ENCODE measurements around the gene ADAM8. TPM values are rescaled to one million over a fixed set of nuclear protein-coding genes. Genes with fewer than 3 reads are reported as not detected.
"Not testable (repeated sequence)": the region's sequence is repeated elsewhere in the genome, so short reads cannot be mapped to it uniquely, and the experiment has no call there.

The ADAM8 gene
- 2.5 TPM for total RNA-seq
- long read RNA-seq, partial matches to known transcripts: 1 of 3 reads
- long read RNA-seq, other reads (novel, unspliced or antisense): 1 of 3 reads

DNA sequence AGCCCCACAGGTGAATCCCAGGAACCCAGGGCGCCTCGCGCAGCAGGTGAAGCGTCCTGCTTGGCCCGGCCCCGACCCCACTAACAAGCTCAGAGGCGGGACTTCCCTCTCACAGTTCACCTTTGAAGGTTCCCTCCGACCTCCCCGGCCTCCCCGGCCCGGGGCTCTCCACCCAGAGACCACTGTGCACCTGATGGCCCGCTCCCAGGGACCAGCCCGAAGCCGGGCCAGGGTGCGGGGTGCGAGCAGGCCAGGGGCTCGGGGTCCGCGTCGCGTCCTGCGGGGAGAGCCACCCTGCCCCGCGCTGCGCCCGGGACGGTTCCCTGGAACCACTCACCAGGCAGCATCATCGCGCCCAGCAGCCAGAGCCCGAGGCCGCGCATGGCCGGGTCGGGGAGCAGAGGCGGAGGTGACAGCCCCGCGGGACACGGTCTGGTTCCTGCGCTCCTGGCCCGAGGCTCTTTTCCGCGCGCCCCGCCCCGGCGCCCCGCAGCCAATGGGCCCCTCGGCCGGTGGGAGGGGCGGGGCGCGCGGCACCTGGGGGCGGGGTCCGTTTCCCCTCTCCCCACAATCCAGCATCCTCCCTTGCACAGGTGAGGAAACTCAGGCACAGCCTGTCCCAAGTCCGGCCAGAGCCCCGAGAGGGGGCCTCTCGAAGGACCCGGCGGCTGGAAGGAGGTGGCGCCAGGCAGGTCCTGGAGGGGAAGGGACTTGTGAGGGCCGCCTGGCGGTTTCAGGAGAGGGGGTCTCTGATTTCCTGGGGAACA, at the start of gene ADAM8:
ADAM8 (minus strand) TSS at position 434 of the 767 bp plus-strand sequence; CDS start at position 383, 51 bp downstream.
- ATAC-seq (ENCODE audit: poor library complexity) (peak; percentile 27), DNase-seq (peak; percentile 70)
- intact Hi-C loops (cut with DNase I): no loop called here

DNA sequence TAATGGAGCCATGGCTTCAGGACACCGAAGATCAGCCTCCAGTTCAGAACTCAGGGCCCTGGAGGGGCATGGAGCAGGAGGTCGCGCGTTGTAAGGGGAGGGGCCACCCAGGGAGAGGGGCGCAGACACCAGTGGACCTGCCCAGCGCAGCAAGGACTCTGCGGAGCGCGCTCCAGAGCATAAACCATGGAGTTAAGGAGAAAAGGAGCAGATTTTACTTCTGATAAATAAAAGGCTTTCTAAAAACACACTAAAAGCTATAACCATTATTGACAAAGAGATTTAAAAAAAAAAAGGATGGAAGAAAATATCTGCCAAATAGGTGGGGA, 49.5 kb upstream of the ADAM8 start:
- intact Hi-C loops (cut with DNase I): loop anchor here (5.0 kb wide), 1 partner anchor 281 kb away; no protein-coding TSS in a partner anchor
- ATAC-seq (ENCODE audit: poor library complexity) (no peak), DNase-seq (no peak)

DNA sequence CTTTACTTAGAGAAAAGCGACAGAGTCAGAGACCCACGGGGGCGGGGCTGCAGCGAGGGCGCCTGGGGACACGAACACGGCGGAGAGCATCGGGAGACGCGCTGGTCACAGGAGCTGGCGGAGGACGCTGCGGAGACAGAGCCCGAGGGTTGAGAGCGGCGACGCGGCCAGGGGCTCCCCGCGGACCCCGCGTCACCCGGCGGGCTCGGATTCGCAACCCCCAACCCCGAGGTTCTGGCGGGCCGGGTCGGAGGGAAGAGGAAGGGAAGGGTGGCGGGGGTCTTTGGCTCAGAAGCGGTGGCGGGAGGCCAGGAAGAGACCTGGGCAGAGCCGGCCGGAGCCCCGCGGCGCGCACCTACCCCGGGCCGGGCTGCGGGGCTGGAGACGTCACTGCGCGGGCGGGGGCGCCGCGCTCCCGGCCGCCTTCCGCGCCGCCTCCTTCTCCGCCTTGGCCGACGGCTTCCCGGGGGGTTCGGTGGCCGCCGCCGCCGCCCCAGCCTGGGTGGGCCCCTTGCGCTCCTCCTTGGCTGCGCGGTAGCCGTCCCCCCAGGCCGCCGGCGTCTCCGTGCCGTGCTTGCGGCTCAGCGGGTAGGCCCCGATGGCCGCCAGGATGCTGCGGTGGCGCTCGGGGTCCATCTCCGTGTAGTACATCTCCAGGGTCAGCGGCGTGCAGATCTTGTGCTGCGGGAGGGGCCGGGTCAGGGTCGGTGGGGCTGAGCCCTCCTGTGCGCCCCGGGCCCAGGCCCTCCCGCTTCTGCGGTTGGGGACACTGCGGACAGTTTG, 49.0 kb upstream of the ADAM8 start:
- DNase-seq (peak; percentile 45), ATAC-seq (ENCODE audit: poor library complexity) (peak; percentile 38)
- intact Hi-C loops (cut with DNase I): loop anchor here (5.0 kb wide), 1 partner anchor 282 kb away; no protein-coding TSS in a partner anchor

DNA sequence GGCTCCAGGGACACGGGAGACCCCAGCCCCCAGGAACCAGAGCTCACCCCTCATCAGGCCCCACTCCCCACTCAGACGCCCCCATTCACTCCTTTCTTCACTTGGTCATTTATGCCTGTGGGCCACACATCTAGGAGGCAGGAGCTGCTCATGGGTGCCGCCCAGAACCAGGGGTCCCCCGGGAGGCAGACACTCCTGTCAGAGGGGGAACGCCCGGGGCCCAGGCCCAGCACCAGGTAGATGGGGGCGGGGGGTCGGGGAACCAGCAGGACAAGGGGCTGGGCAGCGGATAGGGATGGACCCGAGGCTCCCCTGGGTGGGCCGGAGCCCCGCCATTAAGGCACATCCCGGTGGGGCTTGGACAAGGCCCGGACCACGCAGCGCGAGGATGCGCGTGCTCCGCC, 48.2 kb upstream of the ADAM8 start:
- ATAC-seq (ENCODE audit: poor library complexity): peak; percentile 5
- intact Hi-C loops (cut with DNase I): loop anchor here (5.0 kb wide), 1 partner anchor 282 kb away; no protein-coding TSS in a partner anchor
- DNase-seq: no peak

DNA sequence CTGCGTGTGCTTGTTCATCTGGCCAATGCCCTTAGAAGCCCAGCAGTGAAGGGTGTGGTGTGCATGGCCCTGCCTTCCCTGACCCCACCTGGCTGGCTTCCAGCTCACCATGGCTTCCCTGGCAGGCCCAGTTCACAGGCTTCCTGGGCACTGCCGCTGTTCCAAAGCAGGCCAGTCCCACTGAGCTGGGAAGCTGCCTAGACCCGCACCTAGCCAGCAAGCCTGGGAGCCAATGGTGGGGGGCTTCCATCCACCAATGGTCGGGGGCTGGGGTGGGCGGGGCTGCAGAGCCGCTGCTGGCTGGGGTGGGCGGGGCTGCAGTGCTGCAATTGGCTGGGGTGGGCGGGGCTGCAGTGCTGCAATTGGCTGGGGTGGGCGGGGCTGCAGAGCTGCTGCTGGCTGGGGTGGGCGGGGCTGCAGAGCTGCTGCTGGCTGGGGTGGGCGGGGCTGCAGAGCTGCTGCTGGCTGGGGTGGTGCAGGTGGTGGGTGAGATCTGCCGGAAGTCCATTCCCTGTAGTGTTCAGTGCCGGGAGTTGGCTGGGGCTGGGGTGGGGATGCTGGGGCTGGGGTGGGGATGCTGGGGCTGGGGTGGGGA, 47.6 kb upstream of the ADAM8 start:
- DNase-seq (peak; percentile 76), ATAC-seq (ENCODE audit: poor library complexity) (peak; percentile 82)
- intact Hi-C loops (cut with DNase I): no loop called here

DNA sequence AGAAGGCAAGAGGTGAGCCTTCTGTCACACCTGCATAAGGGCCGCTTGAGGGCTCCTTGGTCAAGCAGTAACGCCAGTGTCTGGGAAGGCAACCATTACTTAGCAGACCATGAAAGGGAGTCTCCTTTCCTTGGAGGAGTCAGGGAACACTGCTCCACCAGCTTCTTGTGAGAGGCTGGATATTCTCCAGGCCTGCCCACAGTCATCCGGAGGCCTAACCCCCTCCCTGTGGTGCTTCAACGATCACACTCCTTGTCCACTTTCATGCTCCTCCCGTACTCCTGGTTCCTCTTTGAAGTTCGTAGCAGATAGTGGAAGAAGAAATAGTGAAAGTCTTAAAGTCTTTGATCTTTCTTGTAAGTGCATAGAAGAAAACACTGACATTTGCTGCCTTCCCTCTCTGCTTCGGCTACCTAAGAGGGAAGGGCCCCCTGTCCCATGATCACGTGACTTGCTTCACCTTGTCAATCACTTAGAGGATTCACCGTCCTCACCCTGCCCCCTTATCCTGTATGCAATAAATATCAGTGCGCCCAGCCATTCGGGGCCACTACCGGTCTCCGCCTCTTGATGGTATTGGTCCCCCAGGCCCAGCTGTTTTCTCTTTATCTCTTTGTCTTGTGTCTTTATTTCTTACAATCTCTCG, 45.5 kb upstream of the ADAM8 start:
- intact Hi-C loops (cut with DNase I); ATAC-seq (ENCODE audit: poor library complexity): not testable (repeated sequence)
- peak; percentile 3 for DNase-seq

DNA sequence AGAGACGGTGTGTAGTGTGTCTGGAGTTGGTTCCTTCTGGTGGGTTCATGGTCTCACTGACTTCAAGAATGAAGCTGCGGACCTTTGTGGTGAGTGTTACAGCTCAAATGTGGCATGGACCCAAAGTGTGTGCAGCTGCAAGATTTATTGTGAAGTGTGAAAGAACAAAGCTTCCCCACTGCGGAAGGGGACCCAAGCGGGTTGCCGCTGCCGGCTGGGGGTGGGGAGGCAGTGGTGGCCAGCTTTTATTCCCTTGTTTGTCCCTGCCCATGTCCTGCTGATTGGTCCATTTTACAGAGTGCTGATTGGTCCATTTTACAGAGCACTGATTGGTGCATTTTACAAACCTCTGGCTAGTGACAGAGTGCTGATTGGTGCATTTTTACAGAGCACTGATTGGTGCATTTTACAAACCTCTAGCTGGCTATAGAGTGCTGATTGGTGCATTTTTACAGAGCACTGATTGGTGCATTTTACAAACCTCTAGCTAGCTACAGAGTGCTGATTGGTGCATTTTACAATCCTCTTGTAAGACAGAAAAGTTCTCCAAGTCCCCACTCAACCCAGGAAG, 44.3 kb upstream of the ADAM8 start:
- intact Hi-C loops (cut with DNase I); ATAC-seq (ENCODE audit: poor library complexity); DNase-seq: not testable (repeated sequence)

DNA sequence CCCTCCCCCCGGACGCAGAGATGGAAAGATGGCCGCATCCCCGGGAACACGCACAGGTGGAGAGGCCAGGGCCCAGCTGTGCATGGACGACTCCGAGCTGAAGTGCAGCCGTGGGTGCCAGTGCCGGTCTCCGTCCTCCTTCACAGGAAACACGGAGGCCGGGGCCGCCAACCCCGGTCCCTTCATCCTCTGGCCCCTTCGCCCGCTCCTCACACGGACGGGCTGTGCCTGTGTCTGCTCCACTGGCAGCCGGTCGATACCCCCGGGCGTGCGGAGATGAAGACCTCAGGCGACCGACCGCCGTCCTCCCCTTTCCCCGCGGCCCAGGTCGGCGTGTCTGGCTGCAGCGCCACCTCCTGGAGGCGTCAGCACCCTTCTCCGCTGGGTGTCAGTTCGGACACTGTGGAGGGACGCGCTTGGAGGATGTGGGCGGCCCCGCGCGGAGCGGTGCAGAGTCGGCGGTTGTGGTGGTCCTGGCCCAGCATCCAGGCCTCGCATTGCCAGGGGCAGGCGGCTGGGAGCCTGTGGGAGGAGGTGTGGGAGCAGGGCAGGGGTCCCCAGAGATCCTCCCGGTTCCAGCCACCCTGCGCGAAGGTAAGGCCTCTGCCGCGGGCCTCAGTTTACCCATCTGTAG, 41.9 kb upstream of the ADAM8 start:
- DNase-seq (peak; percentile 72), ATAC-seq (ENCODE audit: poor library complexity) (peak; percentile 91)
- intact Hi-C loops (cut with DNase I): no loop called here

DNA sequence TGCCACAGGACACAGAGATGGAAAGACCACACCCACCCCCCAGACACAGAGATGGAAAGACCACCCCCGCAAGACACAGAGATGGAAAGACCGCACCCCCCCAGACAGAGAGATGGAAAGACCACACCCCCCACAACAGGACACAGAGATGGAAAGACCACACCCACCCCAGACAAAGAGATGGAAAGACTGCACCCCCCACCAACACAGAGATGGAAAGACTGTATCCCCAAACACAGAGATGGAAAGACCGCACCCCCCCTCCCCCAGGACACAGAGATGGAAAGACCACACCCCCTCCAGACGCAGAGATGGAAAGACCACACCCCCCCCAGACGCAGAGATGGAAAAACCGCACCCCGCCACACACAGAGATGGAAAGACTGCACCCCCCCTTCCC, 40.1 kb upstream of the ADAM8 start:
- DNase-seq: no peak
- no peak for ATAC-seq (ENCODE audit: poor library complexity)
- intact Hi-C loops (cut with DNase I): no loop called here

DNA sequence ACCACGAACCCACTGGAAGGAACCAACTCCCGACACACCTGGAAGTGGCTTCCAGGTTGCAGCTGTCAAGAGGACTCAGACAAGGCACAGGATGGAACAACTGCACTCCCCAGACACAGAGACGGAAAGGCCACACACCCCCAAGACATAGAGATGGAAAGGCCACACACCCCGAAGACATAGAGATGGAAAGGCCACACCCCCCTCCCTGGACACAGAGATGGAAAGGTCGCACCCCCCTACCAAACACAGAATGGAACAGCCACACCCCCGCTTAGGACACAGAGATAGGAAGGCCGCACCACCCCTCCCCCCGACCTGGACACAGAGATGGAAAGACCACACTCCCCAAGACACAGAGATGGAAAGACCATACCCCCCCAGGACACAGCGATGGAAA, 39.6 kb upstream of the ADAM8 start:
- intact Hi-C loops (cut with DNase I): no loop called here
- ATAC-seq (ENCODE audit: poor library complexity): no peak
- DNase-seq: no peak

DNA sequence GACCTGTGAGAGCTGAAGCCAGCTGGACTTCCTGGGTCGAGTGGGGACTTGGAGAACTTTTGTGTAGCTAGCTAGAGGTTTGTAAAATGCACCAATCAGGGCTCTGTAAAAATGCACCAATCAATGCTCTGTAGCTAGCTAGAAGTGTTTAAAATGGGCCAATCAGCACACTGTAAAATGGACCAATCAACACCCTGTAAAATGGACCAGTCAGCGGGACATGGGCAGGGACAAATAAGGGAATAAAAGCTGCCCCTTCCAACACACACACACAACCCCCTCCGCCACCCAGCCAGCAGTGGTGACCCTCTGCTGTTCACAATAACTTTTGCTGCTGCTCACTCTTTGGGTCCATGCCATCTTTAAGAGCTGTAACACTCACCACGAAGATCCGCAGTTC, 39.2 kb upstream of the ADAM8 start:
- no peak for ATAC-seq (ENCODE audit: poor library complexity)
- intact Hi-C loops (cut with DNase I): no loop called here

DNA sequence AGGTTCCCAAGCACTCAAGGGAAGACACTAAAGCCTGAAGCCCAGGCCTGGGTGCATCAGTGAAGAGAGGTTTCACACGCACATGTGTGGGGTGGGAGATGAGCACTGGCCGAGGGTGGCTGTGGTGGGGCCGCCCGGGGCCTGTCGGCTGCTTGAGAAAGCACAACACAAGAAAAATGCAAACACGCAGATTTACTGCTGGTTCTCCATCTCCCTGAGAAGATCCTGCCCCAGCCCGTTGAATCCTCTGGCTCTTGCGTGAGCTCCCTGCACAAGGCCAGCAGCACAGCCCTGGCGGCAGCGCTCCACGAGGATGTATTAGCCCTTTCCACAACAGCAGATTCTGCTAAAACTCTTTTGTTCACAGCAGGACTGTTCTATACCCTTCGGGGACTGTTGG, 38.2 kb upstream of the ADAM8 start:
- DNase-seq (no peak), ATAC-seq (ENCODE audit: poor library complexity) (no peak)
- intact Hi-C loops (cut with DNase I): no loop called here

More for the DNA sequence above, 39.2 kb upstream of the ADAM8 start:
- DNase-seq: peak; percentile 17

DNA sequence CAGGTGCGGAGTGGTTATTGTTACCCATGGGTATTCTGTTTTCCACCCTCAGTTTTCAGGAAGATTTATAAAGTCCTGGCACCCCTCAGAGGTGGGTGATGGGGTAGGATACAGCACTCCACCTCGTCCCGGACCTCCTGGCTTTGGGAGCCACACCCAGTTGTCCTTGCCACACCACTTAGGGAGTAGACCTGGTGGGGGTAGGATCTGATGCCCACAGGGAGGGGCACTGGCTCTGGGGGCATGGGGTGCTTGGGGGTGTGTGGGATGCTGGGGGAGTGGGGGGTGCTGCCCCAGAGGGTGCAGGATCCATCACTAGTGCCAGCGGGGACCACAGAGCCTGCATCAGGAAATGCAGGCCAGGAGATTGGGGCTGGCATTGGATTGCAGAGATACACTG, 36.5 kb upstream of the ADAM8 start:
- no peak for DNase-seq
- intact Hi-C loops (cut with DNase I): no loop called here
- no peak for ATAC-seq (ENCODE audit: poor library complexity)

DNA sequence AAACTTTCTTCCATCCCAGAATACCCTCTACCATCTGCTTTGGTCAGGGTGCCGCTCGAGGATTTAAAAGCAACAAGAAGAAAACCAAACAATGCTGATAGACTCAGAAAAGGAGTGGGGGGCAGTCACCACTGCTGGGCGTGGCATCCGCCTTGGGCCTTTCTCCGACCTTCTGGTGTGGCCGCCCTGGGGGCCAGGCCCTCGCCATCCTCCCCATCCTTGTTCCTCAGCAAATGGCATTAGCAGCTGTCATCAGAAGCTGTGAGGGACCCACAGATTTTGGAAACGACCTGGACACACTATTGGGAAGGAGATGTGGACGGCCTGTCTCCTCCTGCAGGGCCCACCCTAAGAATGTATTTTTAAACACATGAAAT, 36.1 kb upstream of the ADAM8 start:
- no peak for ATAC-seq (ENCODE audit: poor library complexity)
- intact Hi-C loops (cut with DNase I): no loop called here
- no peak for DNase-seq

DNA sequence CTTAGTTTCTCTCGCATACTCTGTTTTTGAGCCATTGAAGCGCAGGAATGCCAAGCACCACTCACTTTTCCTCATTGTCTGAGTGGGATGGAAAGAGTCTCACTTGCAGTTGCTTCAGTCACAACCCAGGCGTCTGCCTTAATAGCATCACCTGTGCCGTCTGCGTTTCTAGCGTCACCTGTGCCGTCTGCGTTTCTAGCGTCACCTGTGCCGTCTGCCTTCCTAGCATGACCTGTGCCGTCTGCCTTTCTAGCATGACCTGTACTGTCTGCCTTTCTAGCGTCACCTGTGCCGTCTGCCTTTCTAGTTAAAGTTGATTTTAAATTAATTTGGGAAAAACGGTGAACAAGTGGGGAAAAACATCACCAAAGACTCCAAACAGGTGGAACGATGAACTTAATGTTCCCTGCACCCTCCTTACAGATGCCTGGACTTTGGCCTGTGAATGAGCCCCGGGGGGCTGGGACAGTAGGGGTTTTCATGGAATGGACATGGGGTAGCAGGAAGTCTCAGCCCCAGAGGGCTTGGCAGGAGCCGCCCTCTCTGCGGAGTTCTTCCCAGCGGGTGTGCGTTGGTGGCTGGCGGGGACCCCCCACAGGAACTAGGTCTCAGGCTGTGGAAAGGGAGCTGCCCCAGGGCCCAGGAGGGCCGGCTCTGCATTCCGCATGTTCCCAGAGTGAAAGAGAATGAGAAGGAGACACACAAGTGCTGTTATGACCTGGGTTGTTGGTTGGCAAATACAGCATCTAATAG, 35.5 kb upstream of the ADAM8 start:
- intact Hi-C loops (cut with DNase I): no loop called here
- ATAC-seq (ENCODE audit: poor library complexity): no peak
- no peak for DNase-seq

DNA sequence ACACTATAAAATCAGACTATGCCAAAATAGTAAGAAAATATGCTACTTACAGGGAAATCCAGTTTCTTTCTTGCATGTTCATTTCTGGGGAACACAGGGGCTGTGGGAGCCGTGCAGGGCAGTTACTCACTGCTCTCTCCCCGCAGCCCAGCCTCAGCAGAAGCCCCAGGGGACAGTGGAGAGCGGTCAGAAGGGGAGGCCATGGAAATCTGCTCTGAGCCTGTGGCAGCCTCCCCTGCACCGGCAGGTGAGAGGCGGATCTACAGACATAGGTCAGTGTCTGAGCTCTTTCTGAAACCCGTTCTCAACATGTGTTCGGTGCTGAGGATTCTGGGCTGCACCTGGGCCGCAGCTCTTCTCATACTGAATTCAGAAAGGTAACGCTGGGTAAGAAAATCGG, 34.9 kb upstream of the ADAM8 start:
- ATAC-seq (ENCODE audit: poor library complexity) (no peak), DNase-seq (no peak)
- intact Hi-C loops (cut with DNase I): no loop called here

DNA sequence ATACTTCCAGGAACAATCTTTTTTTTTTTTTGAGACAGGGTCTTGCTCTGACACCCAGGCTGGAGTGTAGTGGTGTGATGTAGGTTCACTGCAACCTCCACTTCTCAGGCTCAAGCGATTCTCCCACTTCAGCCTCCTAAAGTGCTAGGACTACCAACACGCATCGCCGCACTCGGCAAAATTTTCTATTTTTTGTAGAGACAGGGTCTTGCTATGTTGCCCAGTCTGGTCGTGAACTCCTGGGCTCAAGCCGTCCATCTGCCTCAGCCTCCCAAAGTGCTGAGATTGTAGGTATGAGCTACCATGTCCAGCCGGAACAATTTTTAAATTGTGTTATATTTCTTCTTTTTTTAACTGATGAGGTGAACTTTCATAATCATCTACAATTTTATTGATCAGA, 34.1 kb upstream of the ADAM8 start:
- intact Hi-C loops (cut with DNase I): no loop called here
- no peak for DNase-seq
- no peak for ATAC-seq (ENCODE audit: poor library complexity)

DNA sequence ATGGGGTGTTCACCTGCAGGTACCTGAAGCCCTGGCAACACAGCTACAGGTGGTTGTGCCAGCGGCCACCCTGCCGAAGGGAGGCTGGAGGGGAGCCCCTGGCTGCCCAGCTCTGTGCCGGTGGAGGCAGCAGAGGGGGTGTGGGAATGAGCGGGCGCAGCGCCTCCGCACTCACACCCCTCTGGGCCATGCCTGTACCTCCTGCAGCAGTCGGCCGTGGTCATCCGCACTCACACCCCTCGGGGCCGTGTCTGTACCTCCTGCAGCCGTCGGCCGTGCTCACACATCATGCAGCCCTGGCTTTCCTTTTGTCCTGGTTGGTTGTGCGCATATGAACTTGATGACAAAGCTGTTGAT, 33.7 kb upstream of the ADAM8 start:
- no peak for DNase-seq
- intact Hi-C loops (cut with DNase I): no loop called here
- no peak for ATAC-seq (ENCODE audit: poor library complexity)

Data from Right ventricle myocardium superior (tissue), 1 donor.